ENCODE measurements around the gene MOB3A.

Gene MOB3A

GRCh38 chr19:2050991-2051772, 44.9 kb downstream of the MOB3A start, which contains the start of gene MKNK2:
Gene MKNK2 (minus strand): TSS chr19:2051244. CDS start chr19:2050851, 393 bp downstream.
- ChIA-PET POLR2A (interaction anchor here (0.6 to 1.9 kb wide), 8 partner anchors 9 to 45 kb away, joined by 3 to 11 read pairs (median 4); no protein-coding TSS in a partner anchor), CTCF (interaction anchor here (0.5 to 1.9 kb wide), 7 partner anchors 9 to 204 kb away, joined by 3 to 6 read pairs (median 4); no protein-coding TSS in a partner anchor)
- Histone ChIP-seq H3K27ac (ENCODE audit: extremely low read depth, low read depth, low read length) (peak within 1 kb of the TSS; percentile 47; the same call in 1 of the 2 replicates), H3K36me3 (ENCODE audit: control insufficient read depth in 2 of 2, insufficient read depth in 1 of 2, low read length in 2 of 2) (peaks cover 0 to 28% of the 10 kb centered on the region in 2 experiments; a peak in 1 of 3 replicates), H3K9me3 (ENCODE audit: control insufficient read depth, insufficient read depth, low read depth, low read length) (no peaks in the 10 kb centered on the region), H3K4me1 (ENCODE audit: control insufficient read depth, insufficient read depth, low read length) (peaks cover 3% of the 10 kb centered on the region; the same call in 1 of the 2 replicates), H3K4me3 (ENCODE audit: low read depth, low read length) (peak within 1 kb of the TSS; percentile 55)
- TF ChIP-seq ZNF335 (tag by site-specific recombination; conservative IDR thresholded peaks at IDR 0.05) = peak; percentile 87
- TF ChIP-seq, protein P1, sequence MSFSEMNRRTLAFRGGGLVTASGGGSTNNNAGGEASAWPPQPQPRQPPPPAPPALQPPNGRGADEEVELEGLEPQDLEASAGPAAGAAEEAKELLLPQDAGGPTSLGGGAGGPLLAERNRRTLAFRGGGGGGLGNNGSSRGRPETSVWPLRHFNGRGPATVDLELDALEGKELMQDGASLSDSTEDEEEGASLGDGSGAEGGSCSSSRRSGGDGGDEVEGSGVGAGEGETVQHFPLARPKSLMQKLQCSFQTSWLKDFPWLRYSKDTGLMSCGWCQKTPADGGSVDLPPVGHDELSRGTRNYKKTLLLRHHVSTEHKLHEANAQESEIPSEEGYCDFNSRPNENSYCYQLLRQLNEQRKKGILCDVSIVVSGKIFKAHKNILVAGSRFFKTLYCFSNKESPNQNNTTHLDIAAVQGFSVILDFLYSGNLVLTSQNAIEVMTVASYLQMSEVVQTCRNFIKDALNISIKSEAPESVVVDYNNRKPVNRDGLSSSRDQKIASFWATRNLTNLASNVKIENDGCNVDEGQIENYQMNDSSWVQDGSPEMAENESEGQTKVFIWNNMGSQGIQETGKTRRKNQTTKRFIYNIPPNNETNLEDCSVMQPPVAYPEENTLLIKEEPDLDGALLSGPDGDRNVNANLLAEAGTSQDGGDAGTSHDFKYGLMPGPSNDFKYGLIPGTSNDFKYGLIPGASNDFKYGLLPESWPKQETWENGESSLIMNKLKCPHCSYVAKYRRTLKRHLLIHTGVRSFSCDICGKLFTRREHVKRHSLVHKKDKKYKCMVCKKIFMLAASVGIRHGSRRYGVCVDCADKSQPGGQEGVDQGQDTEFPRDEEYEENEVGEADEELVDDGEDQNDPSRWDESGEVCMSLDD (tag by site-specific recombination; IDR thresholded peaks at IDR 0.05) = peak; percentile 70; the same call in 1 of the 2 replicates
- TF ChIP-seq ZNF121 (tag by site-specific recombination; IDR thresholded peaks at IDR 0.05) = peak; percentile 97
- TF ChIP-seq ZBTB11 (tag by site-specific recombination; conservative IDR thresholded peaks at IDR 0.05; ENCODE audit: low read depth) = 0 out of 2 replicates have a peak, but pooled peaks have one; percentile 12
- TF ChIP-seq ZBTB26 (tag by site-specific recombination; optimal IDR thresholded peaks at IDR 0.05) = peak; percentile 71
- peak; percentile 50; the same call in 1 of the 2 replicates for TF ChIP-seq EGR2 (tag by site-specific recombination; IDR thresholded peaks at IDR 0.05; ENCODE audit: low read depth)
- TF ChIP-seq, protein P2, sequence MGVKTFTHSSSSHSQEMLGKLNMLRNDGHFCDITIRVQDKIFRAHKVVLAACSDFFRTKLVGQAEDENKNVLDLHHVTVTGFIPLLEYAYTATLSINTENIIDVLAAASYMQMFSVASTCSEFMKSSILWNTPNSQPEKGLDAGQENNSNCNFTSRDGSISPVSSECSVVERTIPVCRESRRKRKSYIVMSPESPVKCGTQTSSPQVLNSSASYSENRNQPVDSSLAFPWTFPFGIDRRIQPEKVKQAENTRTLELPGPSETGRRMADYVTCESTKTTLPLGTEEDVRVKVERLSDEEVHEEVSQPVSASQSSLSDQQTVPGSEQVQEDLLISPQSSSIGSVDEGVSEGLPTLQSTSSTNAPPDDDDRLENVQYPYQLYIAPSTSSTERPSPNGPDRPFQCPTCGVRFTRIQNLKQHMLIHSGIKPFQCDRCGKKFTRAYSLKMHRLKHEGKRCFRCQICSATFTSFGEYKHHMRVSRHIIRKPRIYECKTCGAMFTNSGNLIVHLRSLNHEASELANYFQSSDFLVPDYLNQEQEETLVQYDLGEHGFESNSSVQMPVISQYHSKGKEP (tag by site-specific recombination; IDR thresholded peaks at IDR 0.05) = 0 out of 2 replicates have a peak, but pooled peaks have one; percentile 11
- TF ChIP-seq ZNF658 (tag by site-specific recombination; IDR thresholded peaks at IDR 0.05) = no peak
- TF ChIP-seq ZNF596 (tag by site-specific recombination; IDR thresholded peaks at IDR 0.05) = peak; percentile 47; the same call in 1 of the 2 replicates
- TF ChIP-seq REPIN1 (tag by site-specific recombination; IDR thresholded peaks at IDR 0.05; ENCODE audit: low read depth) = 0 out of 2 replicates have a peak, but pooled peaks have one; percentile 47
- TF ChIP-seq, protein P3, sequence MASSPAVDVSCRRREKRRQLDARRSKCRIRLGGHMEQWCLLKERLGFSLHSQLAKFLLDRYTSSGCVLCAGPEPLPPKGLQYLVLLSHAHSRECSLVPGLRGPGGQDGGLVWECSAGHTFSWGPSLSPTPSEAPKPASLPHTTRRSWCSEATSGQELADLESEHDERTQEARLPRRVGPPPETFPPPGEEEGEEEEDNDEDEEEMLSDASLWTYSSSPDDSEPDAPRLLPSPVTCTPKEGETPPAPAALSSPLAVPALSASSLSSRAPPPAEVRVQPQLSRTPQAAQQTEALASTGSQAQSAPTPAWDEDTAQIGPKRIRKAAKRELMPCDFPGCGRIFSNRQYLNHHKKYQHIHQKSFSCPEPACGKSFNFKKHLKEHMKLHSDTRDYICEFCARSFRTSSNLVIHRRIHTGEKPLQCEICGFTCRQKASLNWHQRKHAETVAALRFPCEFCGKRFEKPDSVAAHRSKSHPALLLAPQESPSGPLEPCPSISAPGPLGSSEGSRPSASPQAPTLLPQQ (tag by site-specific recombination; IDR thresholded peaks at IDR 0.05) = peak; percentile 71; the same call in 1 of the 2 replicates
- no peak; the same call in 1 of the 2 replicates for TF ChIP-seq PRDM4 (tag by site-specific recombination; IDR thresholded peaks at IDR 0.05)
- 0 out of 2 replicates have a peak, but pooled peaks have one; percentile 18 for TF ChIP-seq ZBTB20 (tag by site-specific recombination; IDR thresholded peaks at IDR 0.05)
- TF ChIP-seq ZNF2 (tag by site-specific recombination; IDR thresholded peaks at IDR 0.05) = peak; percentile 58; the same call in 1 of the 2 replicates
- TF ChIP-seq YY2 (tag by site-specific recombination; IDR thresholded peaks at IDR 0.05) = peak; percentile 34; the same call in 1 of the 2 replicates
- peak; percentile 96 for TF ChIP-seq CTCF (tag by site-specific recombination; IDR thresholded peaks at IDR 0.05)
- TF ChIP-seq ZBTB8A (tag by site-specific recombination; IDR thresholded peaks at IDR 0.05) = peak; percentile 55; the same call in 1 of the 2 replicates

All from HEK293 (cell line).